Retina (tissue), 1 donor: ENCODE measurements around the gene SYMPK.
A peak's percentile ranks its signal among the peaks of the same experiment; 100 is the strongest.
"Not testable (repeated sequence)": the region's sequence is repeated elsewhere in the genome, so short reads cannot be mapped to it uniquely, and the experiment has no call there.

Experiments used
- DNase-seq: peaks from one replicate; pipeline ENCODE4 v3.0.0-alpha.2; 2016

SYMPK gene

GRCh38 chr19:45801603-45802175, 61.3 kb downstream of the SYMPK start:
- no peak for DNase-seq

- DNase-seq = no peak
These were observed 62.8 kb downstream of the SYMPK start for GRCh38 chr19:45800070-45800553.

- DNase-seq = not testable (repeated sequence)
These were observed 63.4 kb downstream of the SYMPK start for GRCh38 chr19:45799541-45799940.

- peak; percentile 82 for DNase-seq
These were observed 63.9 kb downstream of the SYMPK start for GRCh38 chr19:45798995-45799517.

- no peak for DNase-seq
These were observed 68.3 kb downstream of the SYMPK start for GRCh38 chr19:45794627-45795026.

- no peak for DNase-seq
These were observed 69.1 kb downstream of the SYMPK start for GRCh38 chr19:45793876-45794275.

- no peak for DNase-seq
These were observed 69.8 kb downstream of the SYMPK start for GRCh38 chr19:45793178-45793564.

- peak; percentile 99 for DNase-seq
These were observed 70.3 kb downstream of the SYMPK start, which contains the start of gene DMWD for GRCh38 chr19:45792470-45793177. Gene DMWD, minus strand, starts transcription at chr19:45792845. Its CDS starts 89 bp downstream, at chr19:45792756.

- no peak for DNase-seq
These were observed 71.0 kb downstream of the SYMPK start for GRCh38 chr19:45791744-45792469.

GRCh38 chr19:45790942-45791341, 72.0 kb downstream of the SYMPK start:
- no peak for DNase-seq

GRCh38 chr19:45789035-45789786, 73.7 kb downstream of the SYMPK start:
- no peak for DNase-seq

- DNase-seq = no peak
These were observed 76.4 kb downstream of the SYMPK start for GRCh38 chr19:45786533-45786894.

GRCh38 chr19:45785781-45786532, 77.0 kb downstream of the SYMPK start:
- no peak for DNase-seq

- no peak for DNase-seq
These were observed 77.8 kb downstream of the SYMPK start for GRCh38 chr19:45785097-45785496.

- DNase-seq = no peak
These were observed 78.9 kb downstream of the SYMPK start for GRCh38 chr19:45784096-45784495.

- DNase-seq = no peak
These were observed 79.8 kb downstream of the SYMPK start for GRCh38 chr19:45782820-45783785.

- peak; percentile 17 for DNase-seq
These were observed 80.7 kb downstream of the SYMPK start, which contains the start of gene DMPK for GRCh38 chr19:45782162-45782691. Gene DMPK, minus strand, starts transcription at chr19:45782490. Its CDS starts 138 bp downstream, at chr19:45782352.

- DNase-seq = no peak
These were observed 81.5 kb downstream of the SYMPK start for GRCh38 chr19:45781214-45782161.
